ENCODE measurements around the gene RAB11FIP3. TPM values are rescaled to one million over a fixed set of nuclear protein-coding genes. Genes with fewer than 3 reads are reported as not detected.

RAB11FIP3 gene
- total and polyA plus RNA-seq, 9 of the 15 experiments (the other 6 are each of a cell fraction or from before 2014, with no cell fraction given): 0.46 to 13.1 (median 4.3) TPM

GRCh38 chr16:527015-527903, 101.8 kb downstream of the RAB11FIP3 start, which contains the start of gene CAPN15 (continued):
- TF ChIP-seq ZBTB11 (CRISPR knock-in tag; IDR thresholded peaks at IDR 0.05): peak; percentile 50 to 97 (median 58); a peak in 5 of 6 replicates
- TF ChIP-seq SAFB (IDR thresholded peaks at IDR 0.05; ENCODE audit: borderline replicate concordance, low read depth, low read length): peak; percentile 98
- TF ChIP-seq PHF8 (IDR thresholded peaks at IDR 0.05; ENCODE audit: borderline replicate concordance, low read length): peak; percentile 80; the same call in 1 of the 2 replicates
- no peak for TF ChIP-seq ZNF165 (CRISPR knock-in tag; IDR thresholded peaks at IDR 0.05; ENCODE audit: borderline replicate concordance)
- peak; percentile 9 for TF ChIP-seq CTCFL (IDR thresholded peaks at IDR 0.05; ENCODE audit: borderline replicate concordance, insufficient read depth, low read depth, low read length, poor library complexity, severe bottlenecking)
- TF ChIP-seq VEZF1 (CRISPR knock-in tag; IDR thresholded peaks at IDR 0.05): peak; percentile 83
- peak; percentile 64 for TF ChIP-seq CHD1 (IDR thresholded peaks at IDR 0.05; ENCODE audit: low read length)
- TF ChIP-seq CREM (IDR thresholded peaks at IDR 0.05; ENCODE audit: low read depth): peak; percentile 85
- TF ChIP-seq POU5F1 (IDR thresholded peaks at IDR 0.05; ENCODE audit: borderline replicate concordance, low read depth, low read length, partially characterized antibody): peak; percentile 40
- TF ChIP-seq NONO (IDR thresholded peaks at IDR 0.05; ENCODE audit: low read depth in 2 of 2, low read length in 1 of 2): peak in 1 of 2 experiments; percentile 67; a peak in 3 of 4 replicates
- no peak for TF ChIP-seq ZNF121 (CRISPR knock-in tag; conservative IDR thresholded peaks at IDR 0.05)
- TF ChIP-seq AFF1 (IDR thresholded peaks at IDR 0.05; ENCODE audit: low read depth in 1 of 2, partially characterized antibody in 2 of 2): peak in 1 of 2 experiments; percentile 98
- TF ChIP-seq KDM2B (CRISPR knock-in tag; IDR thresholded peaks at IDR 0.05): no peak

Measured in K562 (cell line).